Right atrium auricular region (tissue), 2 donors: ENCODE results near the gene SLC43A1. TPM values are rescaled to one million over a fixed set of nuclear protein-coding genes. Genes with fewer than 3 reads are reported as not detected.

Experiments used
- DNase-seq: peaks from one replicate; pipeline ENCODE4 v3.0.0-alpha.2; 2019; ENCODE audit warnings: low spot score
- H3K27ac ChIP-seq, 2 donors: fragments of 200-600 bp; sonication (generic); 1 replicate in 1 of 2; 2 replicates in 1 of 2; pipeline ENCODE4 v1.5.1; 2016 to 2019
- H3K27me3 ChIP-seq, 2 donors: fragments of 200-600 bp; sonication (generic); one replicate each; pipeline versions ENCODE4 v1.5.1 to v1.6.0; 2017 to 2019
- H3K36me3 ChIP-seq: fragments of 200-600 bp; sonication (generic); one replicate; pipeline ENCODE4 v1.5.1; 2016
- H3K4me1 ChIP-seq, 2 donors: fragments of 200-600 bp; sonication (generic); one replicate each; pipeline versions ENCODE4 v1.5.1 to v1.6.0; 2017 to 2019
- H3K4me3 ChIP-seq, 2 donors: fragments of 200-600 bp; sonication (generic); 1 replicate in 1 of 2; 2 replicates in 1 of 2; pipeline ENCODE4 v1.5.1; 2017 to 2019; ENCODE audit warnings: mild to moderate bottlenecking in 1 of 2, moderate library complexity in 1 of 2
- H3K9me3 ChIP-seq, 2 donors: fragments of 200-600 bp; sonication (generic); one replicate each; pipeline ENCODE4 v1.5.1; 2019
- CTCF ChIP-seq, 2 donors: fragments of 200-600 bp; sonication (generic); IDR thresholded peaks; one replicate each; pipeline ENCODE4 v1.5.1; 2019; ENCODE audit warnings: antibody characterized with exemption in 2 of 2
- total RNA-seq, 2 donors: library from RNA; depleted of rRNA; stranded (reverse); fragments of >200 nt; gene quantifications; one replicate each; pipeline ENCODE4 v1.1.0, GENCODE V29; 2016

Gene SLC43A1
- 10 to 100 TPM in 1 of 2 donors, 1 to 10 TPM in 1; 5.0 to 10.4 TPM for total RNA-seq

GRCh38 chr11:57515332-57516060 is at the start of gene SLC43A1:
Gene SLC43A1 (minus strand): TSS chr11:57515702. CDS start chr11:57514111, 1,591 bp downstream.
- Histone ChIP-seq H3K9me3 (no peaks in the 10 kb centered on the region), H3K36me3 (no peaks in the 10 kb centered on the region), H3K27ac (peak within 1 kb of the TSS; percentile 64 to 79), H3K4me1 (peaks cover 0 to 15% of the 10 kb centered on the region in 2 donors), H3K4me3 (peak within 1 kb of the TSS; percentile 85 to 89), H3K27me3 (no peaks in the 10 kb centered on the region)
- DNase-seq: peak; percentile 70
- no peak for TF ChIP-seq CTCF (IDR thresholded peaks at IDR 0.05)

GRCh38 chr11:57562596-57562995 is 47.1 kb upstream of the SLC43A1 start:
- peaks cover 0 to 18% of the 10 kb centered on the region in 2 donors for H3K4me1 ChIP-seq
- H3K36me3 ChIP-seq: peaks cover 18% of the 10 kb centered on the region
- no peak for DNase-seq
- H3K4me3 ChIP-seq: no peak overlapping the region
- H3K9me3 ChIP-seq: no peaks in the 10 kb centered on the region
- H3K27me3 ChIP-seq: no peaks in the 10 kb centered on the region
- no peak for TF ChIP-seq CTCF (IDR thresholded peaks at IDR 0.05)
- H3K27ac ChIP-seq: no peak overlapping the region

- no peak overlapping the region for H3K27ac ChIP-seq
- no peak overlapping the region for H3K4me3 ChIP-seq
- DNase-seq: no peak
- peaks cover 0 to under 1% of the 10 kb centered on the region in 2 donors for H3K4me1 ChIP-seq
- no peaks in the 10 kb centered on the region for H3K27me3 ChIP-seq
- no peaks in the 10 kb centered on the region for H3K9me3 ChIP-seq
- no peak for TF ChIP-seq CTCF (IDR thresholded peaks at IDR 0.05)
- H3K36me3 ChIP-seq: peaks cover 27% of the 10 kb centered on the region
Measured at GRCh38 chr11:57560146-57560545, 44.6 kb upstream of the SLC43A1 start.

GRCh38 chr11:57556041-57556440 is 40.5 kb upstream of the SLC43A1 start:
- H3K9me3 ChIP-seq: no peaks in the 10 kb centered on the region
- no peak overlapping the region for H3K4me3 ChIP-seq
- peaks cover 53% of the 10 kb centered on the region for H3K36me3 ChIP-seq
- no peak for DNase-seq
- no peak for TF ChIP-seq CTCF (IDR thresholded peaks at IDR 0.05)
- no peaks in the 10 kb centered on the region for H3K27me3 ChIP-seq
- H3K4me1 ChIP-seq: no peaks in the 10 kb centered on the region
- H3K27ac ChIP-seq: no peak overlapping the region

GRCh38 chr11:57555393-57555792 is 39.9 kb upstream of the SLC43A1 start:
- no peaks in the 10 kb centered on the region for H3K27me3 ChIP-seq
- no peaks in the 10 kb centered on the region for H3K4me1 ChIP-seq
- DNase-seq: no peak

More at GRCh38 chr11:57555393-57555792, 39.9 kb upstream of the SLC43A1 start:
- no peaks in the 10 kb centered on the region for H3K9me3 ChIP-seq
- no peak for TF ChIP-seq CTCF (IDR thresholded peaks at IDR 0.05)
- no peak overlapping the region for H3K4me3 ChIP-seq
- H3K27ac ChIP-seq: no peak overlapping the region
- peaks cover 59% of the 10 kb centered on the region for H3K36me3 ChIP-seq
